Measurements from ENCODE around the gene SYCE1L.

SYCE1L gene

DNA sequence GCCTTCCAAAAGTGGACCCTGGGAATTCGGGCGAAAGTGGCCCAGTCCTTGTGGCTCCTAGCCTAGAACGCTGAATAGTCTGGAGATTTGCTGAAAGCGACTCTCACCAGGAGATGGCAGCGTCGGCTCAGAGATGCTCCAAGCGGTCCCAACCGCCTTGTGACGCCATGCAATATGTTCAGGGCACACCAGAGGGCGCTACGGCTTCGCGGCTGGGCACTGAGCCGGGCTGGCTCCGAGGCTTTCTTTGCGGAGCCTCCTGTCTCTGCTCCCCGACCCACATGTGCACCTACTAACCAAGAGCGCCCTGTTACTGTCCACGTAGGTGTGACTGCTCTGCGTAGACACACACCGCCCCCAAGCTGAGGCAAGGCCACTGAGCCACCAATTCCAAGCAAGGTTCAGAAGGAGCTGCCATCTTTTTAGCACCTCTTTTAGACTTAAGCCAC lies 36.9 kb downstream of the SYCE1L start:
- peak; percentile 74 for TF ChIP-seq FOXP2 (optimal IDR thresholded peaks at IDR 0.05; ENCODE audit: borderline replicate concordance, extremely low read depth, extremely low read length, insufficient read depth)
- TF ChIP-seq SIN3A (IDR thresholded peaks at IDR 0.05; ENCODE audit: borderline replicate concordance, insufficient read depth, low read length) = no peak

DNA sequence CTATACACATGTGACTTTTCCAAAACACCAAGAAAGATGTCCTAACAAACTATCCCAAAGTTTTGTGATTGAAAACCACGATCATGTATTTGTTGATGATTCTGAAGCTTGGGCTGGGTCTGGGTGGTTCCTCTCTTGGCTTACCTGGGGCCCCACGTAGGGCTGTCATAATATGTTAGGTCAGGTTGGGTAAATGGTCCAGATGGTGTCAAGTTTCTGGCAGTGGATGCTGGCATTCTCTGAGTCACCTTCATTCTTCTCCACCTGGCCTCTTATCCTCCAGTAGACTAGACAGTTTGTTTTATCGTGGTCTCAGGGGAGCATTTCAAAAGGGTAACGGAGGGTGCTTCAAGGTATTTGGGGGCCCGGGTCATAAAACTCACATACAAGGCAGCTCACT lies 39.4 kb downstream of the SYCE1L start:
- TF ChIP-seq, protein P1, sequence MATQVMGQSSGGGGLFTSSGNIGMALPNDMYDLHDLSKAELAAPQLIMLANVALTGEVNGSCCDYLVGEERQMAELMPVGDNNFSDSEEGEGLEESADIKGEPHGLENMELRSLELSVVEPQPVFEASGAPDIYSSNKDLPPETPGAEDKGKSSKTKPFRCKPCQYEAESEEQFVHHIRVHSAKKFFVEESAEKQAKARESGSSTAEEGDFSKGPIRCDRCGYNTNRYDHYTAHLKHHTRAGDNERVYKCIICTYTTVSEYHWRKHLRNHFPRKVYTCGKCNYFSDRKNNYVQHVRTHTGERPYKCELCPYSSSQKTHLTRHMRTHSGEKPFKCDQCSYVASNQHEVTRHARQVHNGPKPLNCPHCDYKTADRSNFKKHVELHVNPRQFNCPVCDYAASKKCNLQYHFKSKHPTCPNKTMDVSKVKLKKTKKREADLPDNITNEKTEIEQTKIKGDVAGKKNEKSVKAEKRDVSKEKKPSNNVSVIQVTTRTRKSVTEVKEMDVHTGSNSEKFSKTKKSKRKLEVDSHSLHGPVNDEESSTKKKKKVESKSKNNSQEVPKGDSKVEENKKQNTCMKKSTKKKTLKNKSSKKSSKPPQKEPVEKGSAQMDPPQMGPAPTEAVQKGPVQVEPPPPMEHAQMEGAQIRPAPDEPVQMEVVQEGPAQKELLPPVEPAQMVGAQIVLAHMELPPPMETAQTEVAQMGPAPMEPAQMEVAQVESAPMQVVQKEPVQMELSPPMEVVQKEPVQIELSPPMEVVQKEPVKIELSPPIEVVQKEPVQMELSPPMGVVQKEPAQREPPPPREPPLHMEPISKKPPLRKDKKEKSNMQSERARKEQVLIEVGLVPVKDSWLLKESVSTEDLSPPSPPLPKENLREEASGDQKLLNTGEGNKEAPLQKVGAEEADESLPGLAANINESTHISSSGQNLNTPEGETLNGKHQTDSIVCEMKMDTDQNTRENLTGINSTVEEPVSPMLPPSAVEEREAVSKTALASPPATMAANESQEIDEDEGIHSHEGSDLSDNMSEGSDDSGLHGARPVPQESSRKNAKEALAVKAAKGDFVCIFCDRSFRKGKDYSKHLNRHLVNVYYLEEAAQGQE (IDR thresholded peaks at IDR 0.05; ENCODE audit: insufficient read depth in 1 of 2, low read depth in 2 of 2, low read length in 2 of 2) = no peak
- TF ChIP-seq TAF1 (IDR thresholded peaks at IDR 0.05; ENCODE audit: borderline replicate concordance, insufficient read depth, low read length) = no peak
- no peak for TF ChIP-seq FOXP2 (optimal IDR thresholded peaks at IDR 0.05; ENCODE audit: borderline replicate concordance, extremely low read depth, extremely low read length, insufficient read depth)

DNA sequence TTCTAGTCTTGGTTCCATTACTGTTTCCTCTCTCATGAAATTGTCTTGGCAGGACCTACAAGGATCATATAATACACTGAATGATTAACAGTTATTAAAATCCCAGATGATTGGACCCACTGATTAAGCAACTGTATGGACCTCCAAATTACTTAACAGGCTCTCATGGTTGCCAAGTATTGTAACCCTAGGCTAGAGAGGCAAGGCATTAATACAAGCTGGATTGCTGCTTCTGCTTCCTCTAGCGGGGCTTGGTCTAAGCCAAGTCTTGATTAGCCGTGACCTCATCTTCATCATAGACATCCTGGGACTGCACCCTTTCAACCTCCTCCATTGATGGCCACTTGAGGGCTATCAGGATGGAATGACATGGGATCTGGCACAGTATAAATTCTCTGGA lies 46.9 kb downstream of the SYCE1L start:
- TF ChIP-seq SIN3A (IDR thresholded peaks at IDR 0.05; ENCODE audit: borderline replicate concordance, insufficient read depth, low read length) (no peak), FOXP2 (optimal IDR thresholded peaks at IDR 0.05; ENCODE audit: borderline replicate concordance, extremely low read depth, extremely low read length, insufficient read depth) (no peak), TAF1 (IDR thresholded peaks at IDR 0.05; ENCODE audit: borderline replicate concordance, insufficient read depth, low read length) (no peak), POLR2AphosphoS5 (IDR thresholded peaks at IDR 0.05; ENCODE audit: low read depth, low read length) (no peak)
- TF ChIP-seq, protein P1 (IDR thresholded peaks at IDR 0.05; ENCODE audit: insufficient read depth in 1 of 2, low read depth in 2 of 2, low read length in 2 of 2) = no peak

DNA sequence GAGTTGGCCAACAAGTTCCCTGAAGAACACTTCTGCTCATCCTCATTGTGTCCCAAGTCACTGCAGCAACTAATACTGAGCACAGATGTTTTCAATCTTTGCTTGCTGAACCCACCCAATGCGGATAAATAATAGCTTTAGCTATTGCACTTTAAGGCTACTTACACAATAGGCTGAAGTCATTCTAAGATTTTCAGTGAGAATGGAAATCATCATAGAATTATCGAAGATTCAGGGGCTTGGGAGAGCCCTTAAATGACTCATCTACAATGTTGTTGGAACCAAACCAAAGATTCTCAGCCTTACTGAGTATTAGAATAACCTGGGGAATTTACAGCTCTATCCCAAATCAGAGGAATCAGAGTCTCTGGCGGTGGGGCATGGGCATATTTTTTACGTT lies 51.2 kb downstream of the SYCE1L start:
- no peak for TF ChIP-seq POLR2AphosphoS5 (IDR thresholded peaks at IDR 0.05; ENCODE audit: low read depth, low read length)
- no peak for TF ChIP-seq FOXP2 (optimal IDR thresholded peaks at IDR 0.05; ENCODE audit: borderline replicate concordance, extremely low read depth, extremely low read length, insufficient read depth)
- no peak for TF ChIP-seq TAF1 (IDR thresholded peaks at IDR 0.05; ENCODE audit: borderline replicate concordance, insufficient read depth, low read length)
- TF ChIP-seq SIN3A (IDR thresholded peaks at IDR 0.05; ENCODE audit: borderline replicate concordance, insufficient read depth, low read length) = no peak

All from PFSK-1 (cell line).